ENCODE results near the gene TEP1.
"Not testable (repeated sequence)": the region's sequence is repeated elsewhere in the genome, so short reads cannot be mapped to it uniquely, and the experiment has no call there.

TEP1 gene

GRCh38 chr14:20412876-20413743 lies at the start of gene TEP1:
Gene TEP1 (minus strand): TSS chr14:20413501. CDS start chr14:20408439, 5,062 bp downstream.
- DNase-seq, result peak; percentile 86 to 92

DNA sequence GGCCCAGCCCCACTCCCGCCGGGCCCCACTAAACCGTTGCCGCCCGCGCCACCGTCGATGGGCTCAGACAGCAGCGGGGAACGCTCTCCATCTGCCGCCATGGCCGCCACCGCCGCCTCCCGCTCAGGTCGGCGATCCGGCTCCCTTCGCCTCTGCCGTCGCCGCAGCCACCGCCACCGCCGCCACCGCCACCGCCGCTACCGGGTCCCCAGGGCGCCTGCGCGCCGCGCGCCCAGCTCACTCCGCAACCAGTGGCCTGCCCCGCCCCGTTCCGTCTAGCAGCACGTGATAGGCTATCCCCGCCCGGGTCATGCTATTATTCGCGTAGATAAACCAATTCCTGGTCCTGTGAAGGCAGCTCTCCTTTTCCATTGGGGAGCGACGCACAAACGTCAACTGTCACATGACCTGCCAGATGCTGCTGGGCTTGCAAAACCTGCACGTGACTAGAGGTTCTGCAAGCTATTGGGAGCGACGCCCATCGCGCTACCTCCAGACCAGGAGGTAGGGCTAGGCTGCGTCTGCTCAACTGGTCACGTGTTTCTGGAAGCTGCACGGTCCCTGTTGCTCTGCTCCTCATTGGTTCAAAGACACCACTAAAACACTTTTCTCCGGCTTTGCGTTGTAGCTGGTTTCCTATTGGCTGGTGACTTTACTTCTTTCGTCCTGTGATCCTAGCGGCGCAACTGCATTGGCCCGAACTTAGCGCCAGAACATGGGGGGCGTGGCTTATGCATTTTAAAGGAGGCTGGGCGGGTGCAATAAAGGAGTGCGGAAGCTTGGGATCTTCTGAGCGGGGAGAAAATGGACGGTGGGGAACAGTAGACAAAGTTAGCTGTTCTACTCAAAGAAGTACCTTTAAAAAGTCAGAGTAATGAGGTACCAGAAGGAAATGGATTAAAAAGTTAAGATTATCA lies 48.2 kb upstream of the TEP1 start, which contains the start of gene PIP4P1:
TSS of gene PIP4P1 (minus strand) at position 210 of the 917 bp plus-strand sequence. CDS start at position 101, 109 bp downstream.
- peak; percentile 100 for DNase-seq

DNA sequence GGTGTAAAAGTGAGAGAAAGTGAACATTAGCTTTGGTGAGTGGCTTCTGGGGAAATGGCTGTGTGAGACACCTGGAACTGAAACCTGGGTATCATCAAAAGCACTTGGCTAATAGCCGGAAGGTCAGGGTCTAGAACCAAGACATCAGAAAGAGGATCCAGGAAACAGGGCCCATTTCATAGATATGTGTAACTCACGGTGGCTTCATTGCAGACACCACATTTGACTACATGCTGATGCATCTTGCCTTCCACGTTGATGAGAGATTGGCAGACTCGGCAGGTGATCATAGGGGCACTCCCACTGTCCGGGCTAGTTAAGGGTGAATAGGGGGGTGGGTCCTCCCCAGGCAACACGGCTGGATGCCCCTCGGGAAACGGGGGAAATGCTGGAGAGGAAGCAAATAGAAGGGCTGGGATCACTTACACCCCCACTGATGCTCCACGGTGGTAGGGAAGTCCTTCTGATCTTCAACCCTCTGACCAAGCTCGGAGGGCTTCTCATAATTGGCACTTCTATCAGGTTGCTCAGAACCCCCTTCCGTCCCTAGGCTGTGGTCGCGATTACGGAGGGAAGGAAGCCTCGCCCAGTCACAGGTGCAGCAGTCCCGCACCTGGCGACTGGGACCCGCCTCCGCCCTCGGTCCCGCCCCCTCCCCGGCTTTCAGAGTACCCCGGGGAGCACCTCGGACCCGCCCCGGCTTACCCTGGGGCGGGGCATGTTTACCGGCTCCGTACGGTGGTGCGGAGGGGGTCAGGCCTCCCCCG lies 47.3 kb upstream of the TEP1 start:
- DNase-seq, result peak in 1 of 2 experiments; percentile 18

- DNase-seq, result no peak
Observed at GRCh38 chr14:20458031-20458789, 44.9 kb upstream of the TEP1 start.

GRCh38 chr14:20456971-20457370 lies 43.7 kb upstream of the TEP1 start:
- DNase-seq, result no peak

DNA sequence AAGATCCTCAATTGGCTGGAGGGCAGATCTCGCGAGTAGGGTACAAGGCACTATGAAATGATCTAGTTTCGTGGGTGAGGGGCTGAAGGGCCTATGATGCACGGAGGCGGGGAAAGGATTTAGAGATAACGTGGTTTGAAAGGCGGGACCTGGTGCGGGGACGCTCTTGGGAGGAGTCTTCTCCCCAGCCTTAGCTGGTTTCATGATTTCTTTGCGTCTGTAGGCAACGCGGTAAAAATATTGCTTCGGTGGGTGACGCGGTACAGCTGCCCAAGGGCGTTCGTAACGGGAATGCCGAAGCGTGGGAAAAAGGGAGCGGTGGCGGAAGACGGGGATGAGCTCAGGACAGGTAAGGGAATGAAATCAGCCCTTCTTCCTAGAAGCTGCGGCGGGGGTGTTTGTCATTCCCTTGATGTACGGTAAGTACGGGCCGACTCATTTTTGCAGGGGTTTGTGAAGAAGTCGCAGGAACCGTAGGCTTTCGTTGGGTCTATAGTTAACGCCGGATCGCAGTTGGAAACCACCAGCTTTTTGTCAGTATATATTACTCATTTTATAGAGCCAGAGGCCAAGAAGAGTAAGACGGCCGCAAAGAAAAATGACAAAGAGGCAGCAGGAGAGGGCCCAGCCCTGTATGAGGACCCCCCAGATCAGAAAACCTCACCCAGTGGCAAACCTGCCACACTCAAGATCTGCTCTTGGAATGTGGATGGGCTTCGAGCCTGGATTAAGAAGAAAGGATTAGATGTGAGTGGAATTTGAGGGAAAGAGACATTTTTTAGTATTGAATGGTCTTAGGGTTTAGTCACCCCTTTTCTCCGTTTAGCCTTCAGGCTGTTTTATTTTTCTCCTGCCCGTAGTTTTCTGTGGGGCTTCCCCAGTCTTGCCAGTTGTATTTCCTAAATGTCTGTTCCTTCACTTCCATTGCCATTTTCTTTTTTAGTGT lies 42.3 kb upstream of the TEP1 start:
- peak; percentile 84 to 86 for DNase-seq

- peak; percentile 99 to 100 for DNase-seq
Observed at GRCh38 chr14:20454516-20455354, 41.4 kb upstream of the TEP1 start, which contains the start of the genes APEX1 and OSGEP. Gene APEX1 (plus strand): TSS chr14:20455226. CDS start chr14:20455646, 420 bp downstream. Gene OSGEP (minus strand): TSS chr14:20454812. CDS start chr14:20454683, 129 bp downstream.

GRCh38 chr14:20452831-20453230 lies 39.5 kb upstream of the TEP1 start:
- not testable (repeated sequence) for DNase-seq

GRCh38 chr14:20446889-20447288 lies 33.6 kb upstream of the TEP1 start:
- DNase-seq, result no peak

DNA sequence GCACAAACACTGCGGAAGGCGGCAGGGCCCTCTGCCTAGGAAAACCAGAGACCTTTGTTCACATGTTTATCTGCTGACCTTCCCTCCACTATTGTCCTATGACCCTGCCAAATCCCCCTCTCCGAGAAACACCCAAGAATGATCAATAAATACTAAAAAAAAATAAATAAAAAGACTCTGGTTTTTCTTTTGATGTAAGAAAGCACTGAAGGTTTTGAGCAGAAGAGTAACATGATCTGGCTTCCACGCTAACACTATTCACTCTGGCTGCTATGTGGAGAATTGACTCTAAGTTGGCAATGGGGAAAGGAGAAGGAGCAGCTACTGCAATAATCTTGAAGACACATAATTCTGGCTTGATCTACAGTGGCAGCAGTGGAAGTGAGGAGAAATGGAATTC lies 30.3 kb upstream of the TEP1 start:
- DNase-seq, result not testable (repeated sequence)

DNA sequence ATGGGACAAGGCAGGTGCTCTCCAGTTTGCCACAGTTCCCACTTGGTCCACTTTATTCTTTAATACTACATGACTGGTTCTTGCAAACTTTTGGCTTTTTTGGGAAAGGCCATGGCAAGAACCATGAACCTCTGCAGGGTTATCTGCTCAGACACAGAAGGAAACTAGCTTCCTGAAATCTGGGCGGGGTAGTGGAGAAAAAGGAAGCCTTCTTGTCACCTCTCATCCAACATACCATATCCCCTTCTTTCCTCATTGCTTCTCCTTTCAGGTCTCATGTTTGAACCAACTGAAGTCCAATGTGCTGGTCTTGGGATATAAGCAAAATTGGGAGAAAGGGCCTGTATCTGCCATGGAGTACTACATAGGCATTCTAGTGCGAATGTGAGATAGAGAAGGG lies 28.2 kb upstream of the TEP1 start:
- DNase-seq, result no peak

DNA sequence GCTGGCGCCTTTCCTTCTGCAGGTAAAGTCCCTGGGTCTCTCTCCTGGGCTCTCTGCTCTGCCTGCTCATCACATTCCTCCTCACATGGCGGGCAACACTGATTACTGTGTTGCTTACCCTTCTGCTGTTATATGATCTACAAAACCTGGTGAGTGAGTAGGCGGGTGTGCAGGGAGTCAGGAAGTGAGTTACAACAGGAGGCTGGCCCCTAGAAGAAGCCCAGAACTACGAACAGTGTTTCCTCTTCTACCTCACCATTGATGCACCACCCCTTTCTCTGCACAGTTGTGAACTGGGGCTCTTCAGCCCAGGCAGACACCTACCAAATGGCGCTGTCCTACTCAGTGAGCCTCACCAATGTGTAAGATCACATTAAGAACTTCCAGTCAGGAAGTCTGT lies 27.6 kb upstream of the TEP1 start:
- no peak for DNase-seq

- DNase-seq, result no peak
Observed at GRCh38 chr14:20440465-20440864, 27.2 kb upstream of the TEP1 start.

- DNase-seq, result no peak
Observed at GRCh38 chr14:20438664-20439063, 25.4 kb upstream of the TEP1 start.

- DNase-seq, result no peak
Observed at GRCh38 chr14:20436363-20436755, 23.1 kb upstream of the TEP1 start.

GRCh38 chr14:20435582-20436362 lies 22.5 kb upstream of the TEP1 start, which contains the start of gene KLHL33:
Gene KLHL33 (minus strand): TSS chr14:20436166. CDS start chr14:20435811, 355 bp downstream.
- DNase-seq, result no peak

DNA sequence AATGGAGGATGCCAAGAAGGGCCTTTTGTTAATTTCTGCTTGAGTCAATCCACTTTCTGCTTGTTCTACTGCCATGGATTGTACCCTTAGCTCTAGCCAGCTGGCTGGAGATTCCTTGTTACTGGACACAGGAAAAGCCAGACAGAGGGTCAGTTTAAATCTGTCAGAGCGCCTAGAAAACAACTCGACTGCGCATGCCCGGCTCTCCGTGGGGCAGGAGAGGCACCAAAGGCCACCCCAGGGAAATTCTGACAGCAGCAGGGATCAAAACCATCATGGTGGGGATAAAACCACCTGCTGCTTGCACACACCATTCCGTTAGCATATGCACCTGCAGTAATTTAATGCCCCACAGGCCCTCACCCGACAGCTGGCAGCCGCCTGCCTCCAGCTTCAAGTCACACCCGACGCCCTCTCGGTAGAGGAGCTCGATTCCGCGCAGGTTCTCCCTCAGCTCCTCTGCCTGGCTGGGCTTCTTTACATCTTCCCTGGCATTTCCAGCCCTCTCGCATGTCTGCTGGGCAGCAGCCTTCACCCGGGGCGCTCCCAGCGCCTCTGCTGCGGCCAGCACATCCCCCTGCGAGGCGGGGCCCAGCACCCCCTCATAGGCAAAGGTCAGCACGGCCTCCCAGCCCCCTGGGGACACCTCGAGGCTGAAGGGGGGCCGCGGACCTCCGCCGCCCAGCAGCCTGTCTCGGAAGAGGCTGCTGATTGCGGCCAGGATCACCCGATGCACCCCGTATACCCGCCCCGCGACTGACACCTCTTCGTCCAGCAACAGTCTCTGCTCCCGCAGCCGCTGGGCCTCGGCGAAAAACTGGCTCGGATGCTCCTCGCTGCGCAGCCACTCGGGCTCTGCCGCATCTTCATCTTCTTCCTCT lies 21.6 kb upstream of the TEP1 start:
- peak; percentile 45 to 80 for DNase-seq
